OCI-LY1 (cell line): ENCODE results near the gene MIEN1.
"Not testable (repeated sequence)": the region's sequence is repeated elsewhere in the genome, so short reads cannot be mapped to it uniquely, and the experiment has no call there.

Source experiments
- H2AFZ ChIP-seq: fragments of 200-600 bp; sonication (generic), shearing (Covaris generic); 2 replicates; pipeline ENCODE4 v1.6.0; 2014; ENCODE audit warnings: antibody characterized with exemption, mild to moderate bottlenecking, low read length
- H3F3A ChIP-seq: fragments of 200-600 bp; sonication (generic), shearing (Covaris generic); 2 replicates; pipeline ENCODE4 v1.6.0; 2014; ENCODE audit warnings: mild to moderate bottlenecking, antibody characterized with exemption, low read length, moderate library complexity; ENCODE audit not compliant: insufficient read depth
- H3K27ac ChIP-seq: fragments of 200-600 bp; sonication (generic); 2 replicates; pipeline ENCODE4 v1.5.1; 2014; ENCODE audit warnings: low read length, mixed run types, mild to moderate bottlenecking, low read depth; ENCODE audit not compliant: poor library complexity, severe bottlenecking
- H3K27me3 ChIP-seq: fragments of 200-600 bp; sonication (generic); 2 replicates; pipeline ENCODE4 v1.6.0; 2014; ENCODE audit warnings: antibody characterized with exemption, mild to moderate bottlenecking, low read length, moderate library complexity; ENCODE audit not compliant: insufficient read depth
- H3K36me3 ChIP-seq: fragments of 200-600 bp; sonication (generic); 2 replicates; pipeline ENCODE4 v1.6.1; 2014; ENCODE audit warnings: mild to moderate bottlenecking, antibody characterized with exemption, low read length, moderate library complexity, mixed read lengths; ENCODE audit not compliant: insufficient read depth
- H3K4me1 ChIP-seq: fragments of 200-600 bp; sonication (generic); 2 replicates; pipeline ENCODE4 v1.5.1; 2014; ENCODE audit warnings: mild to moderate bottlenecking, low read length, moderate library complexity; ENCODE audit not compliant: insufficient read depth, severe bottlenecking
- H3K4me2 ChIP-seq: fragments of 200-600 bp; sonication (generic), shearing (Covaris generic); 2 replicates; pipeline ENCODE4 v1.6.1; 2014; ENCODE audit warnings: low read length
- H3K4me3 ChIP-seq: fragments of 200-600 bp; sonication (generic); 2 replicates; pipeline ENCODE4 v1.5.1; 2014; ENCODE audit warnings: low read length, low read depth, mild to moderate bottlenecking, mixed read lengths; ENCODE audit not compliant: poor library complexity, severe bottlenecking
- H3K79me2 ChIP-seq: fragments of 200-600 bp; shearing (Covaris generic); 2 replicates; pipeline ENCODE4 v1.6.1; 2016; ENCODE audit warnings: mixed run types, low read length, mixed read lengths; ENCODE audit not compliant: insufficient read depth
- H3K9ac ChIP-seq: fragments of 200-600 bp; sonication (generic), shearing (Covaris generic); 2 replicates; pipeline ENCODE4 v1.6.1; 2014; ENCODE audit warnings: mild to moderate bottlenecking, low read length, mixed read lengths
- H3K9me2 ChIP-seq: fragments of 200-600 bp; sonication (generic), shearing (Covaris generic); 2 replicates; pipeline ENCODE4 v1.6.1; 2014; ENCODE audit warnings: low read depth, mild to moderate bottlenecking, low read length, mixed read lengths
- H3K9me3 ChIP-seq: fragments of 200-600 bp; shearing (Covaris generic); 2 replicates; pipeline ENCODE4 v1.6.1; 2014; ENCODE audit warnings: low read length, mixed read lengths
- H4K20me1 ChIP-seq: fragments of 200-600 bp; sonication (generic), shearing (Covaris generic); 2 replicates; pipeline ENCODE4 v1.6.0; 2016; ENCODE audit warnings: mild to moderate bottlenecking, low read length; ENCODE audit not compliant: insufficient read depth
- CTCF ChIP-seq: fragments of 200-600 bp; sonication (generic), shearing (Covaris generic); IDR thresholded peaks from 2 replicates; pipeline ENCODE4 v1.5.1; 2017; ENCODE audit warnings: mild to moderate bottlenecking, antibody characterized with exemption, low read length, moderate library complexity, mixed read lengths
- EZH2 ChIP-seq: fragments of 200-600 bp; sonication (generic), shearing (Covaris generic); IDR thresholded peaks from 2 replicates; pipeline ENCODE4 v1.8.0; 2017; ENCODE audit warnings: borderline replicate concordance, mixed run types, mild to moderate bottlenecking, antibody characterized with exemption, low read length, moderate library complexity, mixed read lengths

MIEN1 gene

DNA sequence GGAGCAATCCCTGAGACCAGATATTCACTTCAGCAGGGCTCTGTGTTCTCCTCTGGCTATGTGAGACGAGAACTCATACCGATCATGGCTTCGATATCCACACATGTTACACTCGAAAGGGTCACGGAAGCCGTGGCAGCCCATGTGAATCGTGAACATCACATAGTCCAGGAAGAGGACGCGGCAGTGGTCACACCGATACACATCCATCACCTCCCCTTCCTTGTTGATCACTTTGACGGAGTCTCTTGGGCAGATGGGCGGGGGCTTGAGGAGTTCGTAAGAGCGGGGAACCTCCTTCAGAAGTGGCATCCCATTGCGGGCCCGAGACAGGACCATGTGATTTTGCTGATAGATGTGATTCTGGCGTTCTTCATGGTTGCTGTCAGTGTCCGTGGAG is 35.4 kb upstream of the MIEN1 start:
- no peak overlapping the region for H3K4me2 ChIP-seq
- H3K9me3 ChIP-seq = no peaks in the 10 kb centered on the region
- peaks cover 97% of the 10 kb centered on the region for H3K36me3 ChIP-seq
- TF ChIP-seq CTCF = no peak
- no peak for TF ChIP-seq EZH2
- peaks cover 42% of the 10 kb centered on the region for H3K79me2 ChIP-seq
- H3K4me1 ChIP-seq = peaks cover 85% of the 10 kb centered on the region
- H3K27ac ChIP-seq = peak overlapping the region; percentile 48
- no peak overlapping the region for H2AFZ ChIP-seq
- H3K9me2 ChIP-seq = no peaks in the 10 kb centered on the region
- H3K27me3 ChIP-seq = no peaks in the 10 kb centered on the region
- H3K9ac ChIP-seq = no peak overlapping the region
- no peaks in the 10 kb centered on the region for H4K20me1 ChIP-seq
- no peak overlapping the region for H3K4me3 ChIP-seq
- H3F3A ChIP-seq = peaks cover 13% of the 10 kb centered on the region

- TF ChIP-seq EZH2 = no peak
- no peak for TF ChIP-seq CTCF
- peaks cover 36% of the 10 kb centered on the region for H3K79me2 ChIP-seq
- no peak overlapping the region for H2AFZ ChIP-seq
- H4K20me1 ChIP-seq = no peaks in the 10 kb centered on the region
- peak overlapping the region; percentile 48 for H3K27ac ChIP-seq
- peaks cover 84% of the 10 kb centered on the region for H3K4me1 ChIP-seq
- no peak overlapping the region for H3K4me3 ChIP-seq
- no peaks in the 10 kb centered on the region for H3K9me2 ChIP-seq
- peaks cover 11% of the 10 kb centered on the region for H3F3A ChIP-seq
- H3K27me3 ChIP-seq = no peaks in the 10 kb centered on the region
- peaks cover 95% of the 10 kb centered on the region for H3K36me3 ChIP-seq
- H3K4me2 ChIP-seq = no peak overlapping the region
- H3K9ac ChIP-seq = no peak overlapping the region
- H3K9me3 ChIP-seq = no peaks in the 10 kb centered on the region
Measured at GRCh38 chr17:39765175-39765574, 34.8 kb upstream of the MIEN1 start.

- H3K4me2 ChIP-seq, H3K9me2 ChIP-seq: not testable (repeated sequence)
- H3K36me3 ChIP-seq = peaks cover 85% of the 10 kb centered on the region
Measured at GRCh38 chr17:39764171-39764570, 33.8 kb upstream of the MIEN1 start.

GRCh38 chr17:39763051-39763820 is 32.9 kb upstream of the MIEN1 start:
- no peaks in the 10 kb centered on the region for H3K27me3 ChIP-seq
- no peaks in the 10 kb centered on the region for H3K9me2 ChIP-seq
- H4K20me1 ChIP-seq = no peaks in the 10 kb centered on the region
- peak overlapping the region; percentile 48 for H3K27ac ChIP-seq
- no peak overlapping the region for H2AFZ ChIP-seq
- H3K9ac ChIP-seq = no peak overlapping the region
- H3K36me3 ChIP-seq = peaks cover 81% of the 10 kb centered on the region
- H3K9me3 ChIP-seq = no peaks in the 10 kb centered on the region
- H3F3A ChIP-seq = peaks cover 22% of the 10 kb centered on the region
- H3K4me1 ChIP-seq = peaks cover 84% of the 10 kb centered on the region
- TF ChIP-seq EZH2 (no peak), CTCF (no peak)
- H3K79me2 ChIP-seq = peaks cover 17% of the 10 kb centered on the region
- H3K4me2 ChIP-seq = no peak overlapping the region
- no peak overlapping the region for H3K4me3 ChIP-seq

More at GRCh38 chr17:39764171-39764570, 33.8 kb upstream of the MIEN1 start:
- H3K9ac ChIP-seq, H4K20me1 ChIP-seq, H2AFZ ChIP-seq, H3K4me3 ChIP-seq, H3K9me3 ChIP-seq, H3K27me3 ChIP-seq: not testable (repeated sequence)
- peaks cover 26% of the 10 kb centered on the region for H3K79me2 ChIP-seq
- peaks cover 84% of the 10 kb centered on the region for H3K4me1 ChIP-seq
- H3K27ac ChIP-seq = peak overlapping the region; percentile 48
- H3F3A ChIP-seq = peaks cover 15% of the 10 kb centered on the region
